Activated CD4-positive, CD25-positive, alpha-beta regulatory T cell (primary cell): ENCODE results near the gene CFAP68.

ENCODE experiments used
- DNase-seq, 4 experiments: peaks; one replicate each; lab custom pipeline; 2025; lab: John Stamatoyannopoulos, UW

The CFAP68 gene, protein sequence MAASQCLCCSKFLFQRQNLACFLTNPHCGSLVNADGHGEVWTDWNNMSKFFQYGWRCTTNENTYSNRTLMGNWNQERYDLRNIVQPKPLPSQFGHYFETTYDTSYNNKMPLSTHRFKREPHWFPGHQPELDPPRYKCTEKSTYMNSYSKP

DNA sequence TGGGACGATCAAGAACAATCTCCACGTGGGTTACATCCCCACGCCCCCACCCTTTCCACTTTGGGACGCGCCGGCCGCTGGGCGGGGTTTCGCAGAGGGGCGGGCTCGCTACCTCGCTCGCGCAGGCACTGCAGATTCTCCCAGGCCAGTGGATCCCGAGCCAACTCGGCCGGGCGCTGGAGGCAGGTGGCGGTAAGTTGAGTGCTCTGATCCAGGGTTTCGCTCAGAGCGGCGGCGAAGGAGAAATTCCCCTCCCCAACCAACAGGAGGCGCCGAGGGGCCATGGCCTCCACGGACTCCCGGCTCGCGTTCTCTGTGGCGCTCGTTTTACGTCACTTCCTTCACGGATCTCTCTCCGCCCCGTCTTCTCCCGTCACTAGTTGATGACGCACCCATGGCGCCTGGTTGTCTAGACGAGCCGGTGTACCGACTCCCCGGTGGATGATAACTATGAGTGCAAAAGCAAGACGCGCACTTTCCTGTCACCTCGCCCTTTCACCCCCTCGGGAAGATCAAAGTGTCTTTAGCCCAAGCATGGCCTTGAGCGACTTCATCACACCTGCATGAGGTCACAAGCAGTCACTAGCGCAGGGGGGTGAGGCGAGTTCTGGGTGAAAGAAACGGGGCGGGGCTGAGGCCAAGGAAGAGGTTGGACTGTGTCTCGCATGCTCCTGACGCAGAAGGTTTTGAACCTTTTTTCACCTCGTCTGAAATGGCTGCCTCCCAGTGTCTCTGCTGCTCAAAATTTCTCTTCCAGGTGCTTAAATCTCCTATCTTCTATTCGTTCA is at the start of gene CFAP68, which contains the start of gene FDXACB1:
CFAP68 (plus strand) TSS at position 693 of the 788 bp plus-strand sequence; CDS start at position 713, 20 bp downstream.
FDXACB1 (minus strand) TSS at position 317 of the 788 bp plus-strand sequence; CDS start at position 284, 33 bp downstream.
- DNase-seq: peak; percentile 80 to 88 (median 86)

DNA sequence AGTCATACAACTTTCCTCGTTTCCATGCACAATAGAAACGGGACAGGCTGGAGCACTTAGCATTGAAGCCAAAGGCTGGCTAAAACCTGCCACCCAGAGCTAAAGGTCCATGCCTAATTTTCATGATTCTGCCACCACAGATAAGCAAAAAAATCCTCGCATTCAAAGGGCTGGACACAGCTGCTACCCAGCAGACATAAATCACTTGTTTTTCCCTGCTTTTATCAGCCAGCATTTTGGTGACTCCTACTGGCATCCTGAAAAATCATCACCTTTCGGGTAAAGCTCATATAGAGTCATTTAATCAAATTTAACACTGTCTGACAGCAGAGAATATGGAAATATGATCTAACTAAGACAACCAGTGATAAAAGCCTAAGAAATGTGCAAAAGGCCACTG is 45.8 kb upstream of the CFAP68 start:
- DNase-seq: no peak

DNA sequence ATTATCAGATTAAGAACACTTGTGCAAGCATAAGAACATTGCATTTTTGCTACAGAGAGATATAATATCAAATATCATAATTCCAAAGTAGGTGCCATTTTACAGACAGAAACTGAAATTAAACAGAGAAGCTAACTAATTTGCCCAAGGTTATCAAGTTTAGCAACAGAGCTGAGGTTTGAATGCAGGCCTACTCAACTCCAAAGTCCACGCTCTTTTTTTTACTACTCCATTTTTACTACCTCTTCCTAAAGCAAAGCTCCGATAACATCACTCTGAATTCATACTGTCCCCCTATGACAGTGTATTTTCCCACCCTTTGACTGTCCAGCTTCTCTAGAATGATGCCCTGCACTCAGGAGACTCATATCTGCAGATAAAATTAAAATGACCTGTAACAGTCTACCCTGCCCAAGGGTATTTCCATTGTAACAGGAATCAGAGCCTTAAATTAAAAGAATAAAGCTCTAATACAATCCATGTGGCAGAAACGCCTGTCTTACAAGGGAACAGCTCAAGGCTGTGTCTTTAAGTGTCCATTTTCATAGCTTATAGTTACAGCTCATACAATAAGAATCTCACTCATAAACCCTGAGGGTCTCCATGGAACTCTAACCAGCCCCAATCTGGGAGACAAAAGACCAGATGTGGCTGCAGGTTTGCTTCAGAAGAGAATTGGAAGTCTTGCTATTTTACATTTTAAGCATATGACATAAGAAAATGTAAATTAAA is 44.7 kb upstream of the CFAP68 start:
- no peak for DNase-seq

DNA sequence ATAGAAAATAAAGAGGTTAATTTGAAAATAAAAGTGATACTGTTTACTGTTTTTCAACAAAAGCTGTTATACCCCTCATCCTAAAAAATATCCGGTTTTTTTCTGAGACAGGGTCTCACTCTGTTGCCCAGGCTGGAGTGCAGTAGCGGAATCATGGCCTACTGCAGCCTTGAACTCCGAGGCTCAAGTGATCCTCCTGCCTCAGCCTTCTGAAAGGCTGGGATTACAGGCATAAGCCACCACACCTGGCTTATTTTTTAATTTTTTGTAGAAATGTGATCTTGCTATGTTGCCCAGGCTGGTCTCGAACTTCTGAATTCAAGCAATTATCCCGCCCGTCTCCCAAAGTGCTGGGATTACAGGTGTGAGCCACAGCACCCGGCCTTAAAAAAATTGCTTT is 43.7 kb upstream of the CFAP68 start:
- DNase-seq: no peak

DNA sequence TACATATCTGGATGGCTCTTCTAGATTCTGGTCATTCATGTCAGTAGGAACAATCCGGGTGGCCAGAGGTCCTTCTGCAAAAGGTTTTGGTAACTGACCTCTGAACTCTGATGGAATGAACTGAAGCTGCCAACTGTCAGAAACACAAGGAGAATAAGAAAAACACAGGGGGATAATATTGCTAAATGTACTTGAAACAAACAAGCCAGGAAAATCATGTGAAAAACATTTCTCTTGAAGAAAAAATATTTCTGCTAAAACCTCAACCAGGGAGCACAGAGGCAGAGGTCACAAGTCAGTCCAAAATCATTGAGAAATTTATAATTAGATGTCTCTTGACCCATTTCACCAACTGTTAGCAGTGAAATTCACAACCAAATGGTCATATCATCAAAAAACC is 43.2 kb upstream of the CFAP68 start:
- no peak for DNase-seq

DNA sequence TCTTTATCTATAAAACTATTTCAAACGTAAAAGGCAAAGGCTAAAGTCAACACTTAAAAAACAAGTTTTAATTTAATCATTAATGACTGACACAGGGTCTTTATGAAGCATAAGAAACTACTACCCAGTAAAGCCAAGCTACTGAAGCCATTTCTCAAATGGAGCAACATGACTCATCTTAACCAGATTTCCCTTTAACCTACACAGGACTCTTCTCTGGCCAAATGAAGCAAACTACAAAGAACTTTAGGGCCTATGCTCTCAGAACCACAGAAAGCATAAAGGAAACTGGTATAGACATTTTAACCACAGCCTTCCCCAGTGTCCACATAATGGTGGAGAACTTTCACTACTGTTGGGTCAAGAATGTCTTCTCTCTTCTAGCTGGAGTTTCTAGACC is 42.6 kb upstream of the CFAP68 start:
- DNase-seq: no peak

DNA sequence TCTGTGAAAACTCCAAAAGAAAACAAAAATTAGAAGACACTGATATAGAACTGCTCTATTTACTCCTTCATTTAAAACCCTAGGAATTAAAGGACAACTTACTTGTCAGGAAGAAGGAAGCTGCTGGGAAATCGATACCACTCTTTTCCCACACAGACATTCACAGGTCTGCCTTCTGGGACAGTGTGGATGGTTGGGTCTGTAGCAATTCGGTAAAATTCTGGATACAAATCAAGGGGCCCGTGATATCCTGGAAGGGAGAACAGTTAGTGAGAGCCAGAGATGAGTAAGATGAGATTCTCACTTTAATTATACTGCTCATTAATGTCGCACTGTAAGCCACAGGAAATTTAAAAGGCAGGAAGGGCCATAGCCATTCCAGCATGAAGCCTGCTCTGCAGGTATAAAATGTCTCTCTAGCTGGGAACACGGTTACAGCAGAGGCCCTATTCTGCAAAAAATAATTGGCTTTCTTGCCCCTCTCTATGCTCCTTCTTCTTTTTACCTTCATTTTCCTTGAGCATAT is 41.9 kb upstream of the CFAP68 start:
- DNase-seq: no peak

DNA sequence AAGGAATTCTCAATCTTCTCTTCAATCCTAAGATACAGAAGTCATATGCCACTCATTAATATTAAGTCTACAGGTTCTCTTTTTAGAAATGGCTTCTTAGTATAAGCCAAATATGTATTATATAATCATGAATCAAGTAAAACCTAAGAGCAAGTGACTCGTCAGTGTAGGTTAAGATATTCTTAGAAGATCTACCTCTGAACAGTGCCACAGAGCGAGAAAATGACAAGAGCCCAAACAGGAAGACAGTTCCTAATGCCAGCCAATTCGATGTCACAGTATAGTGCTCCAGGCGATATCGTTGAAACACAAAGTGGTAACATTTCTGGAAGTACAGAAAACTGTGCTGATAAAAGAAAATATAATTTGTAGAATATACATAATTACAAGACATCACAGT is 41.3 kb upstream of the CFAP68 start:
- no peak for DNase-seq

DNA sequence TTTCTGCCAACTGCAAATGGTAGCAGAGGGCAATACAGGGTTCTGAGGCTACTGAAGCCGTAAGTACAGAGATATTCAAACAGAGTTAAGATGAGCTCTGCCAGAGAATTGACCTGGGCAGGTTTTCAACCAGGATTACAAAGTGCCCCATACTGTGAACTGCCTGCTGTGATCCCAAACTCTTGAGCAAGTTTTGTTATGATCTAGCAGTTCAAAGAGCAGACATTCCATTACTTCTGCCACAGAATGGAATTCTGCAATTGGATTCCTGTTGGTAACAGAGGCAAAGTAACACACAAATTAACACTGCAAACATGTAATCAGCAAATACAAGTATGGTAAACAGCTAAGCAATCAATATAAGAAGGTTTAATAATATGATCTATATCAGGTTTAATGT is 39.2 kb upstream of the CFAP68 start:
- DNase-seq: no peak

DNA sequence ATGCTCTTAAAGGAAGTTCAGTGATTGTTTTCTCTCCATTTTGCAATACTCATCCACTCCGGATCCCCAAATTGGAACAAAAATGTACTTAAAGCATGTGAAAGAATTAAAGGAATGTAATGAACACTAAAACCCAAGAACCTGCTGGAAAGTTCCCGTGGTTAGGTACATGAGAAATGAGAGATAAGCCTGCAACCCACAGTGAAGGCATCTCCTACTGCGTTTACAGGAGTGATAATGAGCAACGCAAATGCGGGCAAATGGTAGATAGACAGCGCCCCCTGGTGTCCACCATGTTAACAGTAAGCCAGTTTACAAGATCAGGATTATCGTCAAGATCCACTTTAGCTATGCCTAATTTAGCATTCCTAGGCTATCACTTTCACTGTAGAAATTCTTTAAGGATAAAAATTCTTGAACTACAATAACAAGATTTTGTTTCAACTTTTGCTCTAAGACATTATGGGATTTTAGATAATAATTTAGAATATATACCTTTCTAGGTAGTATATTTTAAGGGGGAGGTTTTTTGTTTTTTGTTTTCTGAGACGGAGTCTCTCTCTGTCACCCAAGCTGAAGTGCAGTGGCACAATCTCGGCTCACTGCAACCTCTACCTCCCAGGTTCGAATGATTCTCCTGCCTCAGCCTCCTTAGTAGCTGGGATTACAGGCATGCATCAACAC is 37.8 kb upstream of the CFAP68 start:
- peak; percentile 73 to 85 (median 76) for DNase-seq

DNA sequence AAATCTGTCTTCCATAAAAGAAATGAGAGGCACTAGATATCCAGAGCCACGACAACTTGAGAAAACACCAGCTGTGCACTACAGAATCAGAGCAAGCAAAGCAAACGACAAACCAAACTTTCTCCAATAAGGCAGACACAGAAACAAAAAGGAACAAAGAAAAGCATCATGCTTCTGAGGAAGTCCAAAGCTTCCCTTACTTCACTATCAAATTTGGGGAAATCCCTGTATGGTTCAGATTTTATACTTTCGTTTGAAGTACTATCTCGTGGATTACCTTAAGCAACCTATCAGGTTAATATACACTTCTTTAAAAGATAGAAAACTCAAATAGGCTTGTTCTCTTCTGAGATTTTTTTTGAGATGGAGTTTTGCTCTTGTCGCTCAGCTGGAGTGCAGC is 35.7 kb upstream of the CFAP68 start:
- no peak for DNase-seq

DNA sequence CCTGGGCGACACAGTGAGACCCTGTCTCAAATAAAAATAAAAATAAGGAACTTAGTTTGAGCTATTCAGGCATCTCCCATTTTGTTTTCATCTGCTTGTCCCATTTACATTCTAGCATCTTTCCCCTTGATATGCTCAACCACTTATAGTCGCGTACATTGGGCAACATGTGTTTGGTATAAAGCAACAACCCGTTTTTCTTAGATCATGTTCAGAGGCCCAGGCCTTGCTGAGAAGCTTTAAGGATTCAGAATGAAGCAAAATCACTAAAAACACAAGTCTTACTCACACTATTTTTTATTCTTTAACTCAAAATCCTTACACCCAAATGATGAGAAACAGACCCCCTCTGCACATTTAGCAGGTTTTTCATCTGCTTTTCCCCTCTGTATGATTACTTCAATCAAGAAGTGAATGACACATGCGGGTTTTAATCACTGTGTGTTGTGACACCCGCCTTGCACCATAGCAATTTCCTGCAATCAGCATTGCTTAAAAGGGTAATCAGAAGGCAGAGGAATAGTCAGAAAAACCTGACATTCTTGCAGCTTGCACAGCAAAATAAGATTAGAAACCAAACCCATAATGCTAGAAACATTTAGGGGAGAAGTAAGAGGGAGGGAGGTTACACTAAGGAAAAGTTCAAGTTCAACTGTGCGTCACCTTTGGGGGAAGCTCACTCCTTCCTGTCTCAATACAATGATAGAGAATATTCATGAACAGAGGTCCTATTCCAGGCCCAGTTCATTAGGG is 33.9 kb upstream of the CFAP68 start:
- DNase-seq: no peak

DNA sequence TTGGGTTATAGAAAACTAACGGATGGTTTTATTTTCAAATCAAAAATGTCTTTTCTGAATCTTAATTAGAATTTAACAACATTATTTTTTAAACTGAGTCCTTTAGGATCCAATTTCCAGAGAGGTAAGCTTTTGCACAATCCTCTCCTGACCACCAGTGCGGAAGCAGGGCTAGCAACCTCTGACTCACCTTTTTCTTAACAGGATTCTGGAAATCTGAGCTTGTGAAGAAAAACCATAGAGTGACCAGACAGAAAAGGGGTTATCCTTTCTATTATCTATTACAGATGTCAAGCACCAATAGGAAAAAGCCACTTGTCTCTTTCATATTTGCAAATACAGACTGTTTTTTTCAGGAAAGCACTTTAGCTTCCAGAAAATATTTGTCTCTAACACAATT is 33.3 kb upstream of the CFAP68 start:
- DNase-seq: no peak

DNA sequence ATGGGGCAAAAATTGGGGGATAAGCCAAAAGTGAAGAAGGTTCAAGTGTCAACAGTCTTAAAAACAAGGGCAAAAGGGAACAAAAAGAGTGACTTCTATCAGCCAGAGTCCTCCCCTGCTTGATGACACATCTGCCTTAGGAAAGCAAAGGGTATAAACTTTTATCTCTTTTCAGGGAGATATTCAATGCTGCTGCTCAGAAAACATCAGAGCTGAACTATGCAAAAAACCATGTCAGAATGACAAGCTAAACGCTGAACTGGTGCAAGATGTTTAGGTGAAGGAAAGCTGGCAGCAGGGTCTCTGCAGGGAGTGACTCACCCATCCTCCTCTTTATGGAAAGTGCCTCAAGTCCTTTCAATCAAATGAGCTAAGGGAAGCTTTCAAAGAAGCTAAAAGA is 32.7 kb upstream of the CFAP68 start:
- no peak for DNase-seq

DNA sequence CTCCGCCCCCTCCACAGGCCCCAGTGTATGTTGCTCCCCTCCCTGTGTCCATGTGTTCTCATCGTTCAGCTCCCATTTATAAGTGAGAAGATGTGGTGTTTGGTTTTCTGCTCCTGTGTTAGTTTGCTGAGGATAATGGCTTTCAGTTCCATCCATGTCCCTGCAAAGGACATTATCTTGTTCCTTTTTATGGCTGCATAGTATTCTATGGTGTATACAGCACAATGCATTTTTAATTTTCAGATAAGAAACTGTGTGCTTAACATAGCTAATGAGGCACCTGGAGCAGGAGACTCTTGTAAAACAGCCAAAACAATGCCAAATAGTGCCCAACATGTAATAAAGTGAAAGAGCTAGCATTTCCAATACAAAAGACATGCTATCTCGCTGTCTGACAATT is 29.7 kb upstream of the CFAP68 start:
- no peak for DNase-seq

DNA sequence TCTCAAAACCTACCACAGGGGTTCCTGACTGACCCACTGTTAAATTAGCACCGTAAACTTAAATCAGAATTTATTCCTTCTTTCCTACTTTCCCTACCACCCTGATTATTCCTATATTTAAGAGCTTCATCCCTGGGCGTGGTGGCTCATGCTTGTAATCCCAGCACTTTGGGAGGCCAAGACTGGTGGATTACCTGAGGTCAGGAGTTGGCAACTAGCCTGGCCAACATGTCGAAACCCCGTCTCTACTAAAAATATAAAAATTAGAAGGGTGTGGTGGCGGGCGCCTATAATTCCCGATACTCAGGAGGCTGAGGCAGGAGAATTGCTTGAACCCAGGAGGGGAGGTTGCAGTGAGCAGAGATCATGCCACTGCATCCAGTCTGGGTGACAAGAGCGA is 28.3 kb upstream of the CFAP68 start:
- no peak for DNase-seq

DNA sequence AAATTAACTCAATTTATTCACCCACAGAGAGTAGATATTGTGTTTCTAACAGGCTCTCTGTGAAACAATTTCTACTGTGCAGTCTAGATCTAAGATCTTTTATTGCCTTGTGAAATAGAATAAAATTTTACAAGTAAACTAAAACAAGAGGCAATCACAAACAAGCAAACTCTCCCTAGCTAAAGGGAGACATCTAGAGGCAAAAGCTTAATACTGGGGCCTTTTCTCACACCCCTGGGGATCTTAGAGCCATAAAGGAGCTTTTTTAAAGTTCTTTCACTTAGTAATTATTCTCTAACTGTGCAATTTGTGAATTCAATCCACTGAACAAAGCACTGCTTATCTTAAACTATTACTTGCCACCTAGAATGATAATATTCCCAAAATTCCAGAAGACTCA is 27.7 kb upstream of the CFAP68 start:
- no peak for DNase-seq

DNA sequence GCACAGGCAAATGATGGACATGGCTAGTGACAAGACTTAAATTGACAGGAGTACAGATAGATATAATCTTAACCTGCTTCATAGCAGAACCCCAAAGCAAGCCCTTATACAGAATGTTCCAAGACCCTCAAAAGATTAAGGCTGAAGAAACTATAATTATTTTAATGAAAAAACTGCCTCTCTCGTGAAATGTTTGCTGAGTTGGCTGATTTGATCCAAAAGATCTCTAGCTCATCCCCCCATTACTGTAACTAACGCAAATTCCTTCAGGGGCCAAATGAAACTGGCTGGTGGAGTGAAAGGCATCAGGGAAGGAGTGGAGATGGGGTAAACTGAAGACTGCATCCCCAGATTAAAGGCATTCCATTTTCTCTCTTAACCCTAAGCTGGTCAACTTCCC is 27.2 kb upstream of the CFAP68 start:
- no peak for DNase-seq

DNA sequence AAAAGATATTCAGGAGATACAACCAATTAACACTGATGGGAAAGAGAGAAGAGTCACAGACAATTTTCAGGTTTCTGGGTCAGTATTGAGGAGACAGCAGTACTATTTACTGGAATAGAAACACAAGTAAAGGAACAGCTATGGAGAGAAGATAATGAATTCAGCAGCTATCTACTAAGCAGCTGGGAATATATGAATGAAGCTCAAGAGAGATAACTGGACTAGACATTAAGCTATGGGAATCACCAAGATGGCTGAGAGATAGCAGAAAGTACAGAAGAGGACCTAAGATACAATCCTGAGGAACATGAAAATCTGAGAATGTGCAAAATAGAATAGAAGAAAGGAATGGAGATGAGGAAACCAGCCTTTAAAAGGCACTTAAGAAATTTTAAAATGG is 23.8 kb upstream of the CFAP68 start:
- no peak for DNase-seq

DNA sequence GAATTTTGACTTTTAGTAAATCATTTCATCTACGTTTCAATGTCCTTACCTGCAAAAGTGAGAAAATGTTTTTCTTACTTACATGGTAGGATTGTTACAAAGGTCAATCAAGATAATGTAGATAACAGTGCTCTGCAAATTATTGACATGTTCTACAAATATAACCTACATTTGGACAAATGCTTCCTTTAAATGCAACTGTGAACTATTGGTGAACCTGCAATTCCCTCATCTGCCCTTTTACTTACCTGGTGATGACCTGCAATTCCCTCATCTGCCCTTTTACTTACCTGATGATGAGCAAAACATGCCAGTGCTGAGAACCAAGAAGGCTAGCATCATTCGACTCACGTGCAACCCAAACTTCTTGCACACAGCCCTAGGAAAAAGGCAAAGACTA is 19.1 kb upstream of the CFAP68 start:
- no peak for DNase-seq

DNA sequence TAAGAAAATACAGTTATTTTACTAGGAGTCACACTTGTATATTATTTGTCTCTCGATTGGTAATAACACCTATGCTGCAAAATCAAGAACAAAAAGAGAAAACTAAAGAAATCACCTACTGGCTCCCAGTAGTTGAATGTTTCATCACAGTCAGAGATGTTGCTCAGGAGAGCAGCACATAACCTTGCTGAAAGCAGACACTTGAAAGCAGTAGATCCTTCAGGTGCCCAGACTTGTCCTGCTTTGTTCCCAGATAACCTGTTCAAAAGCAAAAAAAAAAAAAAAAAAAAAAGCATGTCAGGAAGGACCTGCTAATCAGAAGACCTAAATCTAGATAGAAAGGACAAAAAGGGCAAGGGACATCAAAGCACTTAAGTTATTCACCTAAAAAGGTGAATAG is 9.2 kb upstream of the CFAP68 start:
- no peak for DNase-seq

DNA sequence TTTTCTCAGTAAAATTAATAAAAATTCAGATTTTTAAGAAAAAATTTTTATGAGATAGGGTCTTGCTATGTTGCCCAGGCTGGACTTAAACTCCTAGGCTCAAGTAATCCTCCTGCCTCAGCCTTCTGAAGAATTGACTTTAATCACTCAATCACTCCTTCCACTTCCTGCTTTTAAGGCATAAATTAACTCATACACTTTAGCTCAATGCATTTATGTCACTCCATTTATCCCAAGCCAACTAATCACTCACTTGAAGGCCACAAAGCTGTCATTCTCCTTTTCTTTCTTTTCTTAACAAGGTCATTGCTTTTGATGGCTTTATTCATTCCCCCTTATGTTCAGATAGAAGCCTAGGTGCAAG is 8.8 kb upstream of the CFAP68 start:
- DNase-seq: no peak
